SK-N-DZ (cell line): Measurements from ENCODE around the gene CDKAL1.
"Not testable (repeated sequence)": the region's sequence is repeated elsewhere in the genome, so short reads cannot be mapped to it uniquely, and the experiment has no call there.

Experiments
- DNase-seq: peaks from one replicate; pipeline ENCODE4 v3.0.0-alpha.2; 2015; ENCODE audit warnings: low spot score

Gene CDKAL1

GRCh38 chr6:20706939-20707485 lies 172.8 kb downstream of the CDKAL1 start:
- DNase-seq: peak; percentile 76

GRCh38 chr6:20707870-20708269 lies 173.6 kb downstream of the CDKAL1 start:
- DNase-seq: no peak

GRCh38 chr6:20708367-20709124 lies 174.3 kb downstream of the CDKAL1 start:
- DNase-seq: no peak

- no peak for DNase-seq
Measured at GRCh38 chr6:20709451-20709850, 175.2 kb downstream of the CDKAL1 start.

GRCh38 chr6:20710341-20710740 lies 176.1 kb downstream of the CDKAL1 start:
- no peak for DNase-seq

- no peak for DNase-seq
Measured at GRCh38 chr6:20711518-20711917, 177.3 kb downstream of the CDKAL1 start.

- DNase-seq: no peak
Measured at GRCh38 chr6:20712011-20712410, 177.8 kb downstream of the CDKAL1 start.

GRCh38 chr6:20715135-20715806 lies 181.0 kb downstream of the CDKAL1 start:
- no peak for DNase-seq

GRCh38 chr6:20716865-20717264 lies 182.6 kb downstream of the CDKAL1 start:
- DNase-seq: no peak

- no peak for DNase-seq
Measured at GRCh38 chr6:20717743-20718142, 183.5 kb downstream of the CDKAL1 start.

GRCh38 chr6:20718705-20719653 lies 184.7 kb downstream of the CDKAL1 start:
- no peak for DNase-seq

GRCh38 chr6:20719980-20720379 lies 185.7 kb downstream of the CDKAL1 start:
- no peak for DNase-seq

- DNase-seq: not testable (repeated sequence)
Measured at GRCh38 chr6:20721121-20721520, 186.9 kb downstream of the CDKAL1 start.

- DNase-seq: no peak
Measured at GRCh38 chr6:20722455-20722854, 188.2 kb downstream of the CDKAL1 start.

- no peak for DNase-seq
Measured at GRCh38 chr6:20723236-20723635, 189.0 kb downstream of the CDKAL1 start.

- DNase-seq: no peak
Measured at GRCh38 chr6:20724443-20725190, 190.4 kb downstream of the CDKAL1 start.

- DNase-seq: not testable (repeated sequence)
Measured at GRCh38 chr6:20725235-20725634, 191.0 kb downstream of the CDKAL1 start.

- DNase-seq: no peak
Measured at GRCh38 chr6:20729086-20729485, 194.8 kb downstream of the CDKAL1 start.

GRCh38 chr6:20732362-20732761 lies 198.1 kb downstream of the CDKAL1 start:
- DNase-seq: peak; percentile 1

GRCh38 chr6:20732896-20733295 lies 198.6 kb downstream of the CDKAL1 start:
- DNase-seq: no peak

GRCh38 chr6:20737912-20738311 lies 203.7 kb downstream of the CDKAL1 start:
- no peak for DNase-seq
